Measurements from ENCODE around the gene GPS1.

DNA sequence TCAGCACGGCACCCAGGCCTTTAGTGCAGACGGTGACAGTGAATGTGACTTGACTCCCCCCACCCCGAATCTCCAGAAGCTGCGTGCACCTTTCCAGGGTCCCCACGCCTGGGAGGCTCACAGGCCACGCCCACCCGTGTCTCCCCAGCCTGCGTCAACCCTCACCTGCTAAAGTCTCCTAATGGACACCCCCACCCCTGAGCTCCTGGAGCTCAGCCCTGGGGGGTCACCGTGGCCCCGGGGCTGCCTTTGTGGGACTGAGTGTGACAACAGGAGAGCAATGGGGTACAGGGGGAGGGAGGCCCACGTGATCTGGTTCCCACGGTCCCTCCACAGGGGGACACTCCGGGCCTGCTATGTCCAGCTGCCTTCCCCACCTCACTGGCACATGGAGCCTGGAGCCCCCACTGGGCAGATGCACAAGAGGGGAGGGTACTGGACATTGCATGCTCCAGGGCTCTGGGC, 53.8 kb downstream of the GPS1 start:
- TF ChIP-seq POLR2AphosphoS5 (IDR thresholded peaks at IDR 0.05), result no peak
- TF ChIP-seq, protein P1, sequence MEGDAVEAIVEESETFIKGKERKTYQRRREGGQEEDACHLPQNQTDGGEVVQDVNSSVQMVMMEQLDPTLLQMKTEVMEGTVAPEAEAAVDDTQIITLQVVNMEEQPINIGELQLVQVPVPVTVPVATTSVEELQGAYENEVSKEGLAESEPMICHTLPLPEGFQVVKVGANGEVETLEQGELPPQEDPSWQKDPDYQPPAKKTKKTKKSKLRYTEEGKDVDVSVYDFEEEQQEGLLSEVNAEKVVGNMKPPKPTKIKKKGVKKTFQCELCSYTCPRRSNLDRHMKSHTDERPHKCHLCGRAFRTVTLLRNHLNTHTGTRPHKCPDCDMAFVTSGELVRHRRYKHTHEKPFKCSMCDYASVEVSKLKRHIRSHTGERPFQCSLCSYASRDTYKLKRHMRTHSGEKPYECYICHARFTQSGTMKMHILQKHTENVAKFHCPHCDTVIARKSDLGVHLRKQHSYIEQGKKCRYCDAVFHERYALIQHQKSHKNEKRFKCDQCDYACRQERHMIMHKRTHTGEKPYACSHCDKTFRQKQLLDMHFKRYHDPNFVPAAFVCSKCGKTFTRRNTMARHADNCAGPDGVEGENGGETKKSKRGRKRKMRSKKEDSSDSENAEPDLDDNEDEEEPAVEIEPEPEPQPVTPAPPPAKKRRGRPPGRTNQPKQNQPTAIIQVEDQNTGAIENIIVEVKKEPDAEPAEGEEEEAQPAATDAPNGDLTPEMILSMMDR (IDR thresholded peaks at IDR 0.05), result no peak
